GM18858 (cell line): ENCODE results near the gene OR5K3.
A peak's percentile ranks its signal among the peaks of the same experiment; 100 is the strongest.
"Not testable (repeated sequence)": the region's sequence is repeated elsewhere in the genome, so short reads cannot be mapped to it uniquely, and the experiment has no call there.

Experiments used
- ATAC-seq: cut with Tn5 transposase; IDR thresholded peaks from one replicate; pipeline ENCODE4 v1.9.1; 2021; ENCODE audit not compliant: unreplicated experiment

OR5K3 gene

GRCh38 chr3:98390366-98390765 lies at the start of gene OR5K3:
Gene OR5K3 (plus strand): TSS chr3:98390666. CDS start chr3:98390666, 0 bp downstream.
- no peak for ATAC-seq

- ATAC-seq, result no peak
Observed at GRCh38 chr3:98341758-98342157, 48.7 kb upstream of the OR5K3 start.

- ATAC-seq, result peak; percentile 62
Observed at GRCh38 chr3:98343647-98344507, 46.6 kb upstream of the OR5K3 start.

GRCh38 chr3:98350082-98350481 lies 40.4 kb upstream of the OR5K3 start:
- no peak for ATAC-seq

- no peak for ATAC-seq
Observed at GRCh38 chr3:98353554-98353953, 36.9 kb upstream of the OR5K3 start, which contains the start of gene OR5K4. Gene OR5K4 (plus strand): TSS chr3:98353854. CDS start chr3:98353854, 0 bp downstream.

GRCh38 chr3:98359250-98359649 lies 31.2 kb upstream of the OR5K3 start:
- ATAC-seq, result no peak

- peak; percentile 50 for ATAC-seq
Observed at GRCh38 chr3:98359993-98360675, 30.3 kb upstream of the OR5K3 start.

- ATAC-seq, result no peak
Observed at GRCh38 chr3:98360681-98361080, 29.8 kb upstream of the OR5K3 start.

GRCh38 chr3:98361289-98361688 lies 29.2 kb upstream of the OR5K3 start:
- ATAC-seq, result no peak

GRCh38 chr3:98367464-98368246 lies 22.8 kb upstream of the OR5K3 start:
- no peak for ATAC-seq

- no peak for ATAC-seq
Observed at GRCh38 chr3:98371186-98371585, 19.3 kb upstream of the OR5K3 start.

GRCh38 chr3:98371853-98372252 lies 18.6 kb upstream of the OR5K3 start:
- no peak for ATAC-seq

- no peak for ATAC-seq
Observed at GRCh38 chr3:98372445-98372844, 18.0 kb upstream of the OR5K3 start.

- ATAC-seq, result no peak
Observed at GRCh38 chr3:98376631-98377030, 13.8 kb upstream of the OR5K3 start.

GRCh38 chr3:98388147-98388546 lies 2.3 kb upstream of the OR5K3 start:
- ATAC-seq, result no peak

- no peak for ATAC-seq
Observed at GRCh38 chr3:98395101-98395500, 4.6 kb downstream of the OR5K3 start.

GRCh38 chr3:98396482-98396881 lies 6.0 kb downstream of the OR5K3 start:
- not testable (repeated sequence) for ATAC-seq

GRCh38 chr3:98398513-98398912 lies 8.0 kb downstream of the OR5K3 start:
- ATAC-seq, result no peak

GRCh38 chr3:98402507-98402906 lies 12.0 kb downstream of the OR5K3 start:
- ATAC-seq, result no peak

- ATAC-seq, result no peak
Observed at GRCh38 chr3:98404010-98404409, 13.5 kb downstream of the OR5K3 start.

- ATAC-seq, result no peak
Observed at GRCh38 chr3:98406034-98406433, 15.6 kb downstream of the OR5K3 start.
